Measurements from ENCODE around the gene TMEM86A.
"Not testable (repeated sequence)": the region's sequence is repeated elsewhere in the genome, so short reads cannot be mapped to it uniquely, and the experiment has no call there.

The TMEM86A gene

GRCh38 chr11:18698341-18699268, at the start of gene TMEM86A:
Gene TMEM86A (plus strand): TSS chr11:18698779. CDS start chr11:18698887, 108 bp downstream.
- peak; percentile 81 for DNase-seq (ENCODE audit: low spot score)

- no peak for DNase-seq (ENCODE audit: low spot score)
Observed at GRCh38 chr11:18650353-18650752, 48.2 kb upstream of the TMEM86A start.

- peak; percentile 73 for DNase-seq (ENCODE audit: low spot score)
Observed at GRCh38 chr11:18650859-18651557, 47.6 kb upstream of the TMEM86A start.

DNA sequence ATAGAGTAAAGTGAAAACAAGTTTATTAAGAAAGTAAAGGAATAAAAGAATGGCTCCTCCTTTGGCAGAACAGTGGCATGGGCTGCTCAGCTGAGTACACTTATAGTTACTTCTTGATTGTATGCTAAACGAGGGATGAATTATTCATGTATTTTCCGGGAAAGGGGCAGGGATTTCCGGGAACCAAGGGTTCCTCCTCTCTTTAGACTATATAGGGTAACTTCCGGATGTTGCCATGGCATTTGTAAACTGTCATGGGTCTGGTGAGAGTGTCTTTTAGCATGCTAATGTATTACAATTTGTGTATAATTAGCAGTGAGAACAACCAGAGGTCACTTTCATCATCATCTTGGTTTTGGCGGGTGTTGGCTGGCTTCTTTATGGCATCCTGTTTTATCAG, 40.9 kb upstream of the TMEM86A start:
- DNase-seq (ENCODE audit: low spot score): no peak

- DNase-seq (ENCODE audit: low spot score): not testable (repeated sequence)
Observed at GRCh38 chr11:18665353-18665872, 33.2 kb upstream of the TMEM86A start.

DNA sequence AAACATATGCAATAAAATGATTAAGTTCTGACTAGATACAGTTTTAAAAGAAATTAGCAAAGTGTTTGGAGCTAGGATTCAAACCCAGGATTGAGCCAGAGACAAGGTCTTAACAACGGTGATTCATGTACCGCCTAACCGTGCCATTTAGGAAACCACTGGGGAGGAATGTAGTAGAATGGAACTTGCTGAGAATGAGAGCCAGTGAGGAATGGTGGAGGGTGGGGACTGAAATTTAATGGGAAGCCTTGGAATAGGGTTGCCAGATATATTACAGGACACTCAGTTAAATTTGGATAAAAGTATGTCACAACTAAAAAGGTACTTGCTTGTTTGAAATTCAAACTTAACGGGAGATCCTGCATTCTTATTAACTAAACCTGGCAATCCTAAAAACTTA, 30.4 kb upstream of the TMEM86A start:
- no peak for DNase-seq (ENCODE audit: low spot score)

- DNase-seq (ENCODE audit: low spot score): peak; percentile 30
Observed at GRCh38 chr11:18669219-18669596, 29.4 kb upstream of the TMEM86A start.

GRCh38 chr11:18669711-18670110, 28.9 kb upstream of the TMEM86A start:
- no peak for DNase-seq (ENCODE audit: low spot score)

- no peak for DNase-seq (ENCODE audit: low spot score)
Observed at GRCh38 chr11:18671246-18671645, 27.3 kb upstream of the TMEM86A start.

DNA sequence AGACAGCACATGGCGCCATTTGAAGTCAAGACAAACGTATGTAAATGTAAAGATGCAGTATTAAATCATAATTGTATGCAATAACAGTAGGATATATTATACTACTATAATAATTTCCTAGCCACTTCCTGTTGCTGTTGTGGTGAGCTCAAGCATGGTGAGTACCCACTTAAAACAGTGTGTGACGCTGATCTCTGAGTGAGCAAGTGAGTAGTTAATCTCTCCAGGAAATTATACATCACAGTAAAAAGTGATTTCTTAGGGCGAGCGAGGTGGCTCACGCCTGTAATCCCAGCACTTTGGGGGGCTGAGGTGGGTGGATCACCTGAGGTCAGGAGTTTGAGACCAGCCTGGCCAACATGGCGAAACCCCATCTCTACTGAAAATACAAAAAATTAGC, 26.4 kb upstream of the TMEM86A start:
- DNase-seq (ENCODE audit: low spot score): peak; percentile 23

DNA sequence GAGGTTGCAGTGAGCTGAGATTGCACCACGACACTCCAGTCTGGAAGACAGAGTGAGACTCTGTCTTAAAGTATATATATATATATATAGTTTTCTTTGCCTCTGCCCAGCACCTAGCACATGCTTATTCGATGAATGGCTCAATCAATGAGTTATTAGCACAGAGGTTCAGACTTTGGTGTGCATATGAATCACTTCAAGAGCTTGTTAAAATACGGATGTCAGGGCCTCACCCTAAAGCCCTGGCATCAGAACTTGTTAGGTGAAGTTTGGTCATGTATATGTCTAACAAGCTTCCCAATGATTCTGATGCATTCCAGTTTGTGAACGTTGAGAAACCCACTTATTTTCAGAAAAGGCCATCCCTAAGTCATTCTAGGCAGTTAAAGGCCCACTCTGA, 21.8 kb upstream of the TMEM86A start:
- no peak for DNase-seq (ENCODE audit: low spot score)

DNA sequence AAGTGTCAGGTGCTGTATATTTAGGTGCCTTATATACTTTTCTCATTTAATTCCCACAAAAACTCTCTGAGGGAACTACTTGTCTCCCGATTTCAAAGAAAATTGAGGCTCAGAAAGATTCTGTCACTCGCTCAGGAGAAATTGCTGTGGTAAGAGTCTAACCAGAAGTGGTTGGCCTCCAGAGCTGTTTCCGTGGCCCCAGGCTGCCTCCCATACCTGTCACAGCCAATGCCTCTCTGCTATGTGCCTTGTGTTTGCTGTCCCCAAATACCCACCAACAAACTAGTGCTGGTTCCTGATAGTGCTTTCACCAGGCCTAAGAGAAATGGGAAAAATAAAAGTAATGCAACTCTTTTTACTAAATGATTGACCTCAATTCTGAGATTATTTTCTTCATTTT, 21.0 kb upstream of the TMEM86A start:
- DNase-seq (ENCODE audit: low spot score): no peak

DNA sequence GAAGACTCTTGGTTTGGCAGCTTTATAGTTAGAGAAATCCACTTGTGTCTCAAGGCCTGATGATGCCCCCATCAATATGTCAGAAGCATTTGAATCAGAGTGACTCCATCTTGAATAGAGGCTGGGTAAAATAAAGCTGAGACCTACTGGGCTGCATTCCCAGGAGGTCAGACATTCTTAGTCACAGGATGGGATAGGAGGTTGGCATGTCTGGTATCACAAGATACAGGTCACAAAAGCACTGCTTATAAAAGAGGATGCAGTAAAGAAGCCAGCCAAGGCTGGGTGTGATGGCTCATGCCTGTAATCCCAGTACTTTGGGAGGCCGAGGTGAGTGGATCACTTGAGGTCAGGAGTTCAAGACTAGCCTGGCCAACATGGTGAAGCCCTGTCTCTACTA, 16.6 kb upstream of the TMEM86A start:
- DNase-seq (ENCODE audit: low spot score): not testable (repeated sequence)

DNA sequence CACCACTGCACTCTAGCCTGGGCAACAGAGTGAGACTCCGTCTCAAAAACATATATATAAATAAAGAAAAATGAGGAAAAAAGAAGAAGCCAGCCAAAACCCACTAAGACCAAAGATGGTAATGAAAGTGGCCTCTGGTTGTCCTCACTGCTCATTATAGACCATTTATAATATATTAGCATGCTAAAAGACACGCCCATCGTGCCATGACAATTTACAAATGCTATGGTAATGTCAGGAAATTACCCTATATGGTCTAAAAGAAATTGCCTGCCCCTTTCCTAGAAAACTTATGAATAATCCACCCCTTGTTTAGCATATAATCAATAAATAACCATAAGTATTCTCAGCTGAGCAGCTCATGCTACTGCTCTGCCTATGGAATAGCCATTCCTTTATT, 16.1 kb upstream of the TMEM86A start:
- no peak for DNase-seq (ENCODE audit: low spot score)

GRCh38 chr11:18684267-18684666, 14.3 kb upstream of the TMEM86A start:
- DNase-seq (ENCODE audit: low spot score): no peak

GRCh38 chr11:18691467-18692140, 7.0 kb upstream of the TMEM86A start:
- not testable (repeated sequence) for DNase-seq (ENCODE audit: low spot score)

DNA sequence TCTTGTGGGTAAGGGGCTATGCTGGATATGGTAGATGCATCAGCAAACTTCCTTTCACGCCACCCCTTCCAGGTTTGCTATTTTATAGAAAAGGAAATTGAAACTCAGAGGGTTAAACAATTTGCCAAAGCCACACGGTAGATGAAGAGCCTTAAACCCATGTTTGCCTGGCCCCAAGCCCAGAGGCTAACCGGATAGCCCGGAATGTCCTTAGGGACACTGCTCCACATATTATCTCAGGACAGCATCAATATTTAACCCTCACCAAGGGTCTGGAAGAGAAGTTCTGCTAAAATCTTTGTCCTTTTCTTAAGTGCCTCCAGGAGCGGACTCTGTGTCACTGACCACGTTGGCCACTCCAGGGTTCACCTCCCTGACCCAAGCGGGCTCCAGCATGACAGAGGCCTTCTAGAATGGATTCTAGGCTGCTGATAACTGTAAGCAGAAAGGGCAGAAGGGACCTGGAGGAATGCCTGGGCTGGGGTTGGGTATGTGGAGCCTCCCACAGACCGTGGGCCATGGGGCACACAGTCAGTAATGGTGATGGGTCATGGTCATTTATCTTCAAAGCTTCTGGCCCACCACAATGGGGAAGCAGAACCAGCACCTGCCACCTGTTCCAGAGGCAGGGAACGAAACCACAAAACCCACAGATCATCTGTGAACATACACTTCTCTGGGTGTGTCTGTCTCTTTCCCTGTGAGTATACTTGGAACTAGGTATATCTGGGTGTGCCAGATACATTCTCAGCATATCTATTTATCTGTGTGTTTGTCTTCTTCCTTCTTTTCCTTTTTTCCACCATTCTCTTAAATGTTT, 5.4 kb upstream of the TMEM86A start:
- DNase-seq (ENCODE audit: low spot score): no peak

DNA sequence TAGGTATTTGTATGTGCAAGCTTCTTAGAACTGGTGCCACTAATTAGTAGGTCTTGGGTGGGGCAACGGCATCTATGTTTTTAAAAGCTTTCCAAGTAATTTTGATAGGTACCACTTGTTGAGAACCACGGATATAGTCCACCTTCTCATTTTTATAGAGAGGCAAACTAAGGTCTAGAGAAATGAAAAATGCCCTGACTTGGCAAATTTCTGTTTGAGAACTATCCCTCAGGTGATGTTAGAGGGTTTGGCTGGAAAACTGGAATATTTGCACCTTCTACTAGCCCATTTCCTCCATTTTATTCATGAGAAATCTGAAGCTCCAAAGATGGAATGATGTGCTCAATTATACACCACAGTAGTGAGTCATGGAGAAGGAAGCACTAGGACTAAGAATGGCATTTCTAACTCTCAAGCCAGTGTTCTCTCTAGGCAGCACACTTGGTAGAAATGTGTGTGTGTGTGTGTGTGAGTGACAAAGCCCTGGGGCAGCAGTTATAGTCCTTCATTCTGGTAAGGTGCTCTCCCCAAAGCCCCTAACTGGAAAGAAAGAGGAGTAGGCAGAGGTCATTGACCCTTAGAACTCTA, 1.8 kb upstream of the TMEM86A start:
- DNase-seq (ENCODE audit: low spot score): no peak

- DNase-seq (ENCODE audit: low spot score): no peak
Observed at GRCh38 chr11:18697576-18697975, 1.0 kb upstream of the TMEM86A start.

GRCh38 chr11:18699269-18699596, 654 bp downstream of the TMEM86A start:
- DNase-seq (ENCODE audit: low spot score): no peak

DNA sequence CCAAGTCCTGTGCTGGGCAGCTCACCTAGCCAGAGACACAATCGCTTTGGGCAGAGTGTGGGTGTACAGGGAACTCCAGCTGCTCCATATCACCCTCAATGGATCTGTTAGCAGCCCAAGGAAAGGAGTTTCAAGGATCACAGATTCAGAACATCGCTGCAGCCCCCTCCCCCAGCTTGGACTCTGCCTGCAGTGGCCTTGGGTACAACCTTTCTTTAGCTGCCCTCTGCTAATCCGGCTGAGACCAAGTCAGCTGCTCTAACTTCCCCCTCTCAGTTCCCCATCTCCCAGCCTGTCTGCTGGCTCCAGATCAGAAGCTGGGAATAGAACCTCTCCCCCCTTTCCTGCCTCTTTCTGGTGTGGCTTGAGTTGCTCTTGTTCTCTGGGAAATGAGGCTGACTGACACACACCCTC, 1.3 kb downstream of the TMEM86A start:
- DNase-seq (ENCODE audit: low spot score): no peak

Data from activated CD4-positive, alpha-beta T cell treated with anti-CD3 and anti-CD28 coated beads, Interleukin-2, Interleukin-4, amounts not matched to agents 100 ng/mL and 50 ng/mL, durations not matched to agents 16 hours and 8 hours (primary cell).